A673 (cell line): ENCODE data around the gene TMEFF2.

Source experiments
- CTCF ChIP-seq: fragments of 300-800, 200-600 bp; sonication (generic); conservative IDR thresholded peaks from 2 replicates; pipeline ENCODE4 v1.5.1; 2017; ENCODE audit warnings: low read depth, mild to moderate bottlenecking, antibody characterized with exemption, low read length, moderate library complexity, mixed read lengths
- EZH2 ChIP-seq: fragments of 200-600 bp; sonication (generic); IDR thresholded peaks from 2 replicates; pipeline ENCODE4 v1.6.1; 2017; ENCODE audit warnings: borderline replicate concordance, low read depth, mild to moderate bottlenecking, mixed read lengths, antibody characterized with exemption, low read length; ENCODE audit not compliant: poor library complexity, severe bottlenecking

GRCh38 chr2:191907545-191907944, 287.2 kb downstream of the TMEFF2 start:
- TF ChIP-seq CTCF, result peak; percentile 12; the same call in 1 of the 2 replicates
- no peak for TF ChIP-seq EZH2
